Colonic mucosa (tissue), 4 donors: Measurements from ENCODE around the gene IRF8. TPM values are rescaled to one million over a fixed set of nuclear protein-coding genes. Genes with fewer than 3 reads are reported as not detected.
"Not testable (repeated sequence)": the region's sequence is repeated elsewhere in the genome, so short reads cannot be mapped to it uniquely, and the experiment has no call there.

Experiments
- DNase-seq: peaks from one replicate; pipeline ENCODE4 v3.0.0-alpha.2; 2020
- H3K27ac ChIP-seq: fragments of 200-600 bp; one replicate; pipeline ENCODE4 v1.8.0; 2021
- H3K27me3 ChIP-seq: fragments of 200-600 bp; one replicate; pipeline ENCODE4 v1.8.0; 2021
- H3K36me3 ChIP-seq: fragments of 200-600 bp; one replicate; pipeline ENCODE4 v1.8.0; 2021
- H3K4me1 ChIP-seq: fragments of 200-600 bp; one replicate; pipeline ENCODE4 v1.8.0; 2021; ENCODE audit warnings: mild to moderate bottlenecking
- H3K4me3 ChIP-seq: fragments of 200-600 bp; one replicate; pipeline ENCODE4 v1.8.0; 2021
- H3K9ac ChIP-seq, 2 donors: one replicate each; pipeline ENCODE4 v1.7.0; 2013; ENCODE audit warnings: control low read depth in 2 of 2, low read depth in 2 of 2, low read length in 2 of 2
- H3K9me3 ChIP-seq: fragments of 200-600 bp; one replicate; pipeline ENCODE4 v1.8.0; 2021
- CTCF ChIP-seq: fragments of 200-600 bp; IDR thresholded peaks from one replicate; pipeline ENCODE4 v1.8.0; 2022; ENCODE audit warnings: antibody characterized with exemption, mild to moderate bottlenecking
- intact Hi-C: fragments of 100-400 bp; cut with DNase I; formaldehyde crosslinking; loops from one replicate; pipeline ENCODE4 v1.14.1; 2022
- total RNA-seq, 2 donors: library from RNA; stranded (reverse); fragmentation: NEBNext Ultra II Directional in 1 of 2; extraction: Animal tissue kit (Norgen Biotek cat#: 25700) in 1 of 2; gene quantifications; one replicate each; pipeline ENCODE4 v1.2.1, GENCODE V29; 2021
- donor health status: healthy.
- donor health status: DM: no; HTN: no; CAD: no.
- donor health status: DM: no; HTN: no; CAD: no.

The IRF8 gene
- total RNA-seq, 2 donors from 2014 or later = 25.1 to 52.5 TPM

DNA sequence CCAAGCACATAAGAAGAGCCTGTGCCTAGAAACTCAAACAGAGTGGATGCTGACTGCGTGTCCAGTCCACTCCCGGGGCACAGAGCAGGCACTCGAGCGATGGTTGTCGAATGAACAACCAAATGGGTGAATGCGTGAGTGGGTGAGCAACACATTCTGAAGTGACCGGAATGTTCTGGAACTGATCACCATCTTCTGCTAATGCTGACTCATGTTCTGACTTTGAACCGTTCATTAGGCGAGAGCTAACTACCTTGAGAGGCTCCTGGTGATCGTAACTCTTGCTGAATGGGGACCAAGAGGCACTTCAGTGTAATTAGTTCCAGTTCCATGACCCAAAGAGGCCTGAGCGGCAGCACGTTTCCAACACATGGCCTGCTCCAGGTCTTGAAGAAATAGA, 37.9 kb downstream of the IRF8 start:
- intact Hi-C loops = no loop called here
- Histone ChIP-seq H3K27ac (no peak overlapping the region), H3K9me3 (no peaks in the 10 kb centered on the region), H3K9ac (no peak overlapping the region), H3K4me3 (no peak overlapping the region), H3K27me3 (no peaks in the 10 kb centered on the region), H3K36me3 (no peaks in the 10 kb centered on the region), H3K4me1 (no peaks in the 10 kb centered on the region)
- DNase-seq = no peak
- TF ChIP-seq CTCF = no peak

- Histone ChIP-seq H3K9ac (no peak overlapping the region), H3K4me3 (no peak overlapping the region), H3K36me3 (no peaks in the 10 kb centered on the region), H3K27me3 (no peaks in the 10 kb centered on the region), H3K9me3 (no peaks in the 10 kb centered on the region), H3K4me1 (no peaks in the 10 kb centered on the region), H3K27ac (no peak overlapping the region)
- peak; percentile 38 for DNase-seq
- no peak for TF ChIP-seq CTCF
- intact Hi-C loops = no loop called here
Measured at GRCh38 chr16:85940214-85940613, 41.3 kb downstream of the IRF8 start.

GRCh38 chr16:85941863-85942644, 43.1 kb downstream of the IRF8 start:
- Histone ChIP-seq H3K9ac (no peak overlapping the region), H3K4me3 (no peak overlapping the region), H3K27ac (no peak overlapping the region), H3K4me1 (no peaks in the 10 kb centered on the region), H3K36me3 (no peaks in the 10 kb centered on the region), H3K9me3 (no peaks in the 10 kb centered on the region), H3K27me3 (no peaks in the 10 kb centered on the region)
- no peak for DNase-seq
- intact Hi-C loops = no loop called here
- no peak for TF ChIP-seq CTCF

- H3K27ac ChIP-seq, intact Hi-C loops, H3K9ac ChIP-seq, DNase-seq, H3K4me1 ChIP-seq, H3K36me3 ChIP-seq, H3K27me3 ChIP-seq, H3K4me3 ChIP-seq, H3K9me3 ChIP-seq: not testable (repeated sequence)
Measured at GRCh38 chr16:85942659-85943058, 43.7 kb downstream of the IRF8 start.

- Histone ChIP-seq H3K9me3 (no peaks in the 10 kb centered on the region), H3K36me3 (no peaks in the 10 kb centered on the region), H3K4me1 (no peaks in the 10 kb centered on the region), H3K27me3 (no peaks in the 10 kb centered on the region), H3K4me3 (no peak overlapping the region), H3K27ac (no peak overlapping the region), H3K9ac (no peak overlapping the region)
- TF ChIP-seq CTCF = no peak
- intact Hi-C loops = no loop called here
- no peak for DNase-seq
Measured at GRCh38 chr16:85943711-85944110, 44.7 kb downstream of the IRF8 start.

DNA sequence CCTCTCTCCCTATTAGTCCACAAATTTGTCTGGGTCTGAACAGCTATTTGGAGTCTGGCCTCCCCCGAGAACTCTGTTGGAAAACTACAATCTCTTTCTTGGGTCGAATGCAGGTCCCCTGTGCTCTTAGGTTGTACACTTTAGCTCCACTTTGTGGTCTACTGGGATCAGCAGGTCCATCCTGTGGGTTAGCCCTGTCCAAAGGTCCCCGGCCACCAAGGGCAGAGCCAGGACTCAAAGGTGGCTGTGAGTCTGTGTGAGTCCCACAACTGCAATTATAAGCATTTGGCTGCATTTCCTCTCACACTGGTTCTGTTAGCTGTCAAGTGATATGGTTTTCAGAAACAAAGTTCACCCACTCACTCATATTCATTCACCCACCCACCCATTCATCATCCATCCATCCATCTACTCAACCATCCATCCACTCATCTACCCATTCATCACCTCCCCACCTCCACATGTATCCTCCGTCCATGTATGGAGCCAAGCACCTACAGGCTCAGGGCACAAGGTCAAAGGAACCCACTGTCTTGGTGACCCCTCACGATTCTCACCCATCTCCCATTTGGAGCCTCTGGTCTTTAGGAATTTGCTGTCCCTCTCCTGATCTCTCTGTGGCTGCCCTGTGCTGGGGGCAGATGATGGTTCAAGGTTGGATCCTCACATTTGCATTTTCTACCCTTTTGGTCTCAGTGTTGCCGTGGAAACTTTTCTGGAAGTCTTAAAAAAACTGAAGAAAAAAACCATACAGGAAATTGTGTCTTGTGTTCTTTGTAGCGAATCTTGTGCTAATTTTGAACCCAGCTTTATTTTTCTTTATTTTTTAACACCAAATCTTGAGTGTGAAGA, 45.8 kb downstream of the IRF8 start:
- no peak for DNase-seq
- no peak overlapping the region for H3K9ac ChIP-seq
- H3K27me3 ChIP-seq = no peaks in the 10 kb centered on the region
- no peak overlapping the region for H3K27ac ChIP-seq
- intact Hi-C loops = no loop called here
- no peaks in the 10 kb centered on the region for H3K4me1 ChIP-seq
- H3K36me3 ChIP-seq = no peaks in the 10 kb centered on the region
- no peak for TF ChIP-seq CTCF
- H3K4me3 ChIP-seq = no peak overlapping the region
- H3K9me3 ChIP-seq = no peaks in the 10 kb centered on the region
